ENCODE measurements around the gene SIL1. TPM values are rescaled to one million over a fixed set of nuclear protein-coding genes. Genes with fewer than 3 reads are reported as not detected.

The SIL1 gene
- polyA plus RNA-seq, 1 donor (not counting 4 experiments of a cell fraction or from before 2014, with no cell fraction given), result 45.4 TPM

GRCh38 chr5:138981586-138981985 is 216.6 kb downstream of the SIL1 start:
- DNase-seq (ENCODE audit: low read depth, low spot score), result no peak
- Histone ChIP-seq H3K4me1 (ENCODE audit: control insufficient read depth, extremely low read depth, insufficient read depth, low read length) (peaks cover 18% of the 10 kb centered on the region), H3K79me2 (ENCODE audit: control insufficient read depth, insufficient read depth, low read length) (no peaks in the 10 kb centered on the region), H3K9me1 (ENCODE audit: control insufficient read depth, extremely low read depth, insufficient read depth, low read length) (no peaks in the 10 kb centered on the region), H3K4me3 (ENCODE audit: control insufficient read depth in 2 of 3, extremely low read depth in 1 of 3, insufficient read depth in 2 of 3, low read depth in 1 of 3, low read length in 3 of 3) (no peak overlapping the region), H3K27me3 (ENCODE audit: control insufficient read depth, extremely low read depth, insufficient read depth, low read length) (no peaks in the 10 kb centered on the region), H2AFZ (ENCODE audit: control insufficient read depth, low read length) (no peak overlapping the region), H3K9ac (ENCODE audit: control insufficient read depth, extremely low read depth, insufficient read depth, low read length) (no peak overlapping the region), H3K9me3 (ENCODE audit: control insufficient read depth, low read depth, low read length) (no peaks in the 10 kb centered on the region), H3K36me3 (ENCODE audit: control insufficient read depth in 2 of 2, extremely low read depth in 1 of 2, insufficient read depth in 2 of 2, low read length in 2 of 2) (peaks cover 0 to 1% of the 10 kb centered on the region in 2 experiments), H3K27ac (ENCODE audit: control insufficient read depth, insufficient read depth, low read length) (no peak overlapping the region), H4K20me1 (ENCODE audit: control insufficient read depth, extremely low read depth, insufficient read depth, low read length) (no peaks in the 10 kb centered on the region), H3K4me2 (ENCODE audit: control insufficient read depth, extremely low read depth, insufficient read depth, low read depth, low read length) (no peak overlapping the region)
- TF ChIP-seq CTCF (optimal IDR thresholded peaks at IDR 0.05 in 1 of 3, IDR thresholded peaks at IDR 0.05 in 1 of 3, conservative IDR thresholded peaks at IDR 0.05 in 1 of 3; ENCODE audit: extremely low read depth in 1 of 3, insufficient read depth in 2 of 3, low read length in 3 of 3), result no peak
- no peak for TF ChIP-seq EZH2 (IDR thresholded peaks at IDR 0.05; ENCODE audit: low read length)
- dilution Hi-C loops (cut with MboI; ENCODE audit: extremely low pct_ligation_motif_present, low sequenced_read_pairs), result no loop called here
- FAIRE-seq, result no peak

- Histone ChIP-seq H3K36me3 (ENCODE audit: control insufficient read depth in 2 of 2, extremely low read depth in 1 of 2, insufficient read depth in 2 of 2, low read length in 2 of 2) (peaks cover 0 to 1% of the 10 kb centered on the region in 2 experiments), H3K9me3 (ENCODE audit: control insufficient read depth, low read depth, low read length) (no peaks in the 10 kb centered on the region), H3K9me1 (ENCODE audit: control insufficient read depth, extremely low read depth, insufficient read depth, low read length) (no peaks in the 10 kb centered on the region), H3K4me1 (ENCODE audit: control insufficient read depth, extremely low read depth, insufficient read depth, low read length) (peaks cover 18% of the 10 kb centered on the region), H3K4me3 (ENCODE audit: control insufficient read depth in 2 of 3, extremely low read depth in 1 of 3, insufficient read depth in 2 of 3, low read depth in 1 of 3, low read length in 3 of 3) (no peak overlapping the region), H3K27me3 (ENCODE audit: control insufficient read depth, extremely low read depth, insufficient read depth, low read length) (no peaks in the 10 kb centered on the region), H3K79me2 (ENCODE audit: control insufficient read depth, insufficient read depth, low read length) (no peaks in the 10 kb centered on the region), H3K4me2 (ENCODE audit: control insufficient read depth, extremely low read depth, insufficient read depth, low read depth, low read length) (no peak overlapping the region), H4K20me1 (ENCODE audit: control insufficient read depth, extremely low read depth, insufficient read depth, low read length) (no peaks in the 10 kb centered on the region), H2AFZ (ENCODE audit: control insufficient read depth, low read length) (no peak overlapping the region), H3K27ac (ENCODE audit: control insufficient read depth, insufficient read depth, low read length) (no peak overlapping the region), H3K9ac (ENCODE audit: control insufficient read depth, extremely low read depth, insufficient read depth, low read length) (no peak overlapping the region)
- TF ChIP-seq EZH2 (IDR thresholded peaks at IDR 0.05; ENCODE audit: low read length), result no peak
- TF ChIP-seq CTCF (optimal IDR thresholded peaks at IDR 0.05 in 1 of 3, IDR thresholded peaks at IDR 0.05 in 1 of 3, conservative IDR thresholded peaks at IDR 0.05 in 1 of 3; ENCODE audit: extremely low read depth in 1 of 3, insufficient read depth in 2 of 3, low read length in 3 of 3), result no peak
- FAIRE-seq (no peak), DNase-seq (ENCODE audit: low read depth, low spot score) (no peak)
- dilution Hi-C loops (cut with MboI; ENCODE audit: extremely low pct_ligation_motif_present, low sequenced_read_pairs), result no loop called here
These were observed 217.0 kb downstream of the SIL1 start for GRCh38 chr5:138981131-138981530.
